ENCODE results near the gene KIAA0232.

- TF ChIP-seq, protein P1, sequence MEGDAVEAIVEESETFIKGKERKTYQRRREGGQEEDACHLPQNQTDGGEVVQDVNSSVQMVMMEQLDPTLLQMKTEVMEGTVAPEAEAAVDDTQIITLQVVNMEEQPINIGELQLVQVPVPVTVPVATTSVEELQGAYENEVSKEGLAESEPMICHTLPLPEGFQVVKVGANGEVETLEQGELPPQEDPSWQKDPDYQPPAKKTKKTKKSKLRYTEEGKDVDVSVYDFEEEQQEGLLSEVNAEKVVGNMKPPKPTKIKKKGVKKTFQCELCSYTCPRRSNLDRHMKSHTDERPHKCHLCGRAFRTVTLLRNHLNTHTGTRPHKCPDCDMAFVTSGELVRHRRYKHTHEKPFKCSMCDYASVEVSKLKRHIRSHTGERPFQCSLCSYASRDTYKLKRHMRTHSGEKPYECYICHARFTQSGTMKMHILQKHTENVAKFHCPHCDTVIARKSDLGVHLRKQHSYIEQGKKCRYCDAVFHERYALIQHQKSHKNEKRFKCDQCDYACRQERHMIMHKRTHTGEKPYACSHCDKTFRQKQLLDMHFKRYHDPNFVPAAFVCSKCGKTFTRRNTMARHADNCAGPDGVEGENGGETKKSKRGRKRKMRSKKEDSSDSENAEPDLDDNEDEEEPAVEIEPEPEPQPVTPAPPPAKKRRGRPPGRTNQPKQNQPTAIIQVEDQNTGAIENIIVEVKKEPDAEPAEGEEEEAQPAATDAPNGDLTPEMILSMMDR (IDR thresholded peaks at IDR 0.05 in 8 of 11, conservative IDR thresholded peaks at IDR 0.05 in 3 of 11): no peak
- TF ChIP-seq POLR2A (IDR thresholded peaks at IDR 0.05): no peak
Measured at GRCh38 chr4:6751611-6752485, 30.7 kb upstream of the KIAA0232 start.
